SW480 (cell line): ENCODE results near the gene GAGE13.
"Not testable (repeated sequence)": the region's sequence is repeated elsewhere in the genome, so short reads cannot be mapped to it uniquely, and the experiment has no call there.

Experiments
- DNase-seq: peaks from one replicate; pipeline ENCODE4 v3.0.0-alpha.2; 2016; ENCODE audit warnings: low spot score

Gene GAGE13

DNA sequence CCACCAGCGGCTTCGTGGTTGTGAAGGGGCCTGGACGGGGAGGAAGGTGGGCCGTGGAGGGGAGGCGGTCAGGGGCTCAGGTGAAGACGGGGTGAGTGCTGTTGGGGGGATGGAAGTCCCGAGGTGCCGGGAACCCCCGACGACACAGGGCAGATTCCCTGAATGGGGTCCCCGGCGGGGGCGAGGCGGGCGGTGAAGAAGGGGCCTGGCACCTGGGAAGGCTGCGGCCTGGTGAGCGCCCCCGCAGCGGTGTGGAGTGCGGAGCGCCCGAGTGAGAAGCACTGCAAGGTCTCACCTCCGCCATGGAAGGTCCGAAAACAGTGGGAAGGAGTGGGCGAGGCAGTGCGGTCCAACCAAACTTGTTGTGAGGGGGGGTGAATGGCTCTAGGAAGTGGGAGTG is 459 bp downstream of the GAGE13 start:
- DNase-seq: not testable (repeated sequence)

DNA sequence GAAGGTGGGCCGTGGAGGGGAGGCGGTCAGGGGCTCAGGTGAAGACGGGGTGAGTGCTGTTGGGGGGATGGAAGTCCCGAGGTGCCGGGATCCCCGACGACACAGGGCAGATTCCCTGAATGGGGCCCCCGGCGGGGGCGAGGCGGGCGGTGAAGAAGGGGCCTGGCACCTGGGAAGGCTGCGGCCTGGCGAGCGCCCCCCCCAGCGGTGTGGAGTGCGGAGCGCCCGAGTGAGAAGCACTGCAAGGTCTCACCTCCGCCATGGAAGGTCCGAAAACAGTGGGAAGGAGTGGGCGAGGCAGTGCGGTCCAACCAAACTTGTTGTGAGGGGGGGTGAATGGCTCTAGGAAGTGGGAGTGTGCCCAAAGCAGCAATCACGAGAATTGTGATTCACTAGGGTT is 10.1 kb downstream of the GAGE13 start:
- DNase-seq: not testable (repeated sequence)

DNA sequence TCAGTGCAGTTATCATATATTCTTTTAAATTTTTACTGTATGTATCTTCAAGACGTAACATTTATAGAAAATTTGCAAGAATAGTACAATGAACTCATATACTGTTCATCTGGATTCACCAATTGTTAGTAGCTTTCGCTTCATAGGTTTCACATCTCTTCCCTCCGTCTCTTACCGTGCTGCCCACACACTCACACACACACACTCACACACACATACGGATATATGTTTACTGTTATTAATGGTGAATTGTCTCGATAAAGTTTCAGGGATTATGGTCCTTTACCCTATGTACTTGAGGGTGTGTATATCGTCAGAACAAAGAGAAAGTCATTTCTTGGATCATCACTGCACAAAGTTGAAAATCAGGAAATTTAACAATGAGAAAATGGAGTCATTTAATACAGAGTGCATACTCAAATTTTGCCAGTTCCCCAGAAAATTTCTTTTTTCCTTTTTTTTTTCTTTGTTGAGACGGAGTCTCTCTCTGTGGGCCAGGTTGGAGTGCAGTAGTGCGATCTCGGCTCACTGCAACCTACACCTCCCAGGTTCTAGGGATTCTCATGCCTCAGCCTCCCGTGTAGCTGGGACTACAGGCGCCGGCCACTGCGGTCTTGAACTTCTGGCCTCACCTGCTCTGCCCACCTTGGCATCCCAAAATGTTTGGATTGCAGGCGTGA is 13.3 kb downstream of the GAGE13 start:
- DNase-seq: not testable (repeated sequence)

DNA sequence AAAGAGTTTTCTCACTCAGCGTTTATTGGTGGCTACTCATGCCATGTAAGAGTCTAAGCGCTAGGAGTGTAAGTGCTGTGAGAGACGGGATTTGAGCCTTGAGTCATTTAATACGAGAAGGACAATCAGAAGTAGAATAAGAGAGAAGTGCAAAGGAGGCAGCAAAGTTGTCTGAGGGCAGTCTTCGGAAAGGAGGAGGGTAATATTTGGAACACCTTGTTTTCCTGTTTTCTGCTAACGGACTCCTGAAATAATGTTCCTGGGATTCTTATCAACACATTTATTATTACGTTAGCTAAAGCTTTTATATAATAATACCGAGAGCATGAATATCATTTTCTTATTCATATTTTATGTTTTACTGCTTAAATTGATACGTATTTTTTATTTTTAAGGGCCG is 14.0 kb downstream of the GAGE13 start:
- DNase-seq: not testable (repeated sequence)

DNA sequence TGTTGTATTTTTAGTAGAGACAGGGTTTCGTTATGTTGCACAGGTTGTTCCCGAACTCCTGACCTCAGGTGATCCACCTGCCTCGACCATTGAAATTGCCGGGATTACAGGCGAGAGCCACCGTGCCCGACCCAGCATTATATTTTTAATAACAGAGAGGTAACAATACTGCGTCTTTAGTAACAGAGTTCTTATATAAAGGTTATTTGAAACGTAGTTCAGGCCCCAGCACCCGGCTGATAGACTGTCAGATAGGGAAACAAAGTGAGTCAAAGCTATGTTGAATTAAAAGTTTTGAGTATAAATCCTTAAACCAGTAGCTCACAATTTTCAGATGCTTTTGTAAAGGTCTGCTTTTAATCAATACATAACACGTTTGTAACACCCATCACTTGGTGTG is 14.8 kb downstream of the GAGE13 start:
- DNase-seq: not testable (repeated sequence)
